Measurements from ENCODE around the gene FAM169A.
A peak's percentile ranks its signal among the peaks of the same experiment; 100 is the strongest.
"Not testable (repeated sequence)": the region's sequence is repeated elsewhere in the genome, so short reads cannot be mapped to it uniquely, and the experiment has no call there.

Gene FAM169A

GRCh38 chr5:74875994-74876791 is 10.0 kb upstream of the FAM169A start:
- DNase-seq, result no peak
- Histone ChIP-seq H3K4me2 (ENCODE audit: low read depth, low read length) (no peak overlapping the region), H3K4me1 (ENCODE audit: low read length) (no peaks in the 10 kb centered on the region), H3K79me2 (ENCODE audit: low read length) (no peaks in the 10 kb centered on the region), H3K9ac (ENCODE audit: low read length) (no peak overlapping the region), H3K9me2 (replicated peaks; ENCODE audit: insufficient read depth, low read length) (no peaks in the 10 kb centered on the region), H3K9me3 (replicated peaks; ENCODE audit: insufficient read depth, low read length) (no peaks in the 10 kb centered on the region), H2AFZ (ENCODE audit: low read length) (no peak overlapping the region), H3K27ac (ENCODE audit: low read length) (no peak overlapping the region), H3K27me3 (replicated peaks; ENCODE audit: insufficient read depth, low read length) (no peaks in the 10 kb centered on the region), H4K20me1 (ENCODE audit: insufficient read depth, low read length) (no peaks in the 10 kb centered on the region), H3K36me3 (replicated peaks; ENCODE audit: insufficient read depth, low read length) (no peaks in the 10 kb centered on the region), H3F3A (ENCODE audit: insufficient read depth, low read length) (no peaks in the 10 kb centered on the region), H3K4me3 (ENCODE audit: low read length) (no peak overlapping the region)
- TF ChIP-seq EZH2 (optimal IDR thresholded peaks at IDR 0.05; ENCODE audit: low read depth, low read length), result no peak
- TF ChIP-seq, protein P1, sequence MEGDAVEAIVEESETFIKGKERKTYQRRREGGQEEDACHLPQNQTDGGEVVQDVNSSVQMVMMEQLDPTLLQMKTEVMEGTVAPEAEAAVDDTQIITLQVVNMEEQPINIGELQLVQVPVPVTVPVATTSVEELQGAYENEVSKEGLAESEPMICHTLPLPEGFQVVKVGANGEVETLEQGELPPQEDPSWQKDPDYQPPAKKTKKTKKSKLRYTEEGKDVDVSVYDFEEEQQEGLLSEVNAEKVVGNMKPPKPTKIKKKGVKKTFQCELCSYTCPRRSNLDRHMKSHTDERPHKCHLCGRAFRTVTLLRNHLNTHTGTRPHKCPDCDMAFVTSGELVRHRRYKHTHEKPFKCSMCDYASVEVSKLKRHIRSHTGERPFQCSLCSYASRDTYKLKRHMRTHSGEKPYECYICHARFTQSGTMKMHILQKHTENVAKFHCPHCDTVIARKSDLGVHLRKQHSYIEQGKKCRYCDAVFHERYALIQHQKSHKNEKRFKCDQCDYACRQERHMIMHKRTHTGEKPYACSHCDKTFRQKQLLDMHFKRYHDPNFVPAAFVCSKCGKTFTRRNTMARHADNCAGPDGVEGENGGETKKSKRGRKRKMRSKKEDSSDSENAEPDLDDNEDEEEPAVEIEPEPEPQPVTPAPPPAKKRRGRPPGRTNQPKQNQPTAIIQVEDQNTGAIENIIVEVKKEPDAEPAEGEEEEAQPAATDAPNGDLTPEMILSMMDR (IDR thresholded peaks at IDR 0.05; ENCODE audit: low read length), result no peak
- TF ChIP-seq EZH2phosphoT487 (IDR thresholded peaks at IDR 0.05; ENCODE audit: low read length), result no peak

- Histone ChIP-seq H3K4me2 (ENCODE audit: low read depth, low read length) (no peak overlapping the region), H3F3A (ENCODE audit: insufficient read depth, low read length) (no peaks in the 10 kb centered on the region), H3K36me3 (replicated peaks; ENCODE audit: insufficient read depth, low read length) (no peaks in the 10 kb centered on the region), H4K20me1 (ENCODE audit: insufficient read depth, low read length) (no peaks in the 10 kb centered on the region), H3K4me3 (ENCODE audit: low read length) (no peak overlapping the region), H3K9ac (ENCODE audit: low read length) (no peak overlapping the region), H3K9me2 (replicated peaks; ENCODE audit: insufficient read depth, low read length) (no peaks in the 10 kb centered on the region), H2AFZ (ENCODE audit: low read length) (no peak overlapping the region), H3K79me2 (ENCODE audit: low read length) (no peaks in the 10 kb centered on the region), H3K27ac (ENCODE audit: low read length) (no peak overlapping the region), H3K4me1 (ENCODE audit: low read length) (no peaks in the 10 kb centered on the region), H3K9me3 (replicated peaks; ENCODE audit: insufficient read depth, low read length) (no peaks in the 10 kb centered on the region), H3K27me3 (replicated peaks; ENCODE audit: insufficient read depth, low read length) (no peaks in the 10 kb centered on the region)
- TF ChIP-seq, protein P1 (IDR thresholded peaks at IDR 0.05; ENCODE audit: low read length), result no peak
- TF ChIP-seq EZH2phosphoT487 (IDR thresholded peaks at IDR 0.05; ENCODE audit: low read length) (no peak), EZH2 (optimal IDR thresholded peaks at IDR 0.05; ENCODE audit: low read depth, low read length) (no peak)
- DNase-seq, result no peak
Observed at GRCh38 chr5:74873525-74874249, 7.5 kb upstream of the FAM169A start.

DNA sequence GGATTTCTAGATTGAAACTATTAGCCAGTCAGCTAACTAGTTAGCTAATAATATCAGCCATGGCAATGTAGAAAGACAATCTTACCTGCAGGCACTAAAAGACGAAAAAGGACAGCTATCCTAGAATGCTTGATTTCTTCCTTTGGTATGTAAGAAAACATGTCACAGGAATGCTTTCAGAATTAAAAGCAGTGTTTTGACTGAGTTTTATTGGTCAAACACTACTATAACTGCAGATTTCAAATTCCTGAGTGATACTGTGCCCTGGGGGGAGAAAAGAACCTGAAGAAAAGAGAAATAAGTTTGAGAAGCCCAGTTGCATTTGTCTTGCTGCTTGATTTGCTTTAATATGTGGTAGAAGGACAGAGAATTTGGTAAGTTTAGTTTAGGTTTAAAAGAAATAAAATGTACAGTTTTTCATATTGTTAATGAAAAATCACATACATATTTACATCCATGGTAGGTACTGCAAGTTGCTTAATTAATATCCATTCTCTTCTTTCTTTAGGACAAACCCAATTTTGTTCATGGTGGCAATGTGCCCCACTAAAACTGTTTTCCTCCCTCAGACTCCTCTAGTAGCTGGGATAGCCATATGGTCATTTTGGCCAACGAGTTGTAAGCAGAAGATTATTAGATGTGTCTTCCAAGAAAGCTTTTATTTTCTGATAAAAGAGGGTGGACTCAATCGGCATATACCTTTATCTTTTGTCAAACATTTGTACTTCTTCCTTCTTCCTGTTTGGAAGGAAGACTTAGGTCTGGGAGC is 4.3 kb upstream of the FAM169A start:
- Histone ChIP-seq H3K4me3 (ENCODE audit: low read length) (no peak overlapping the region), H3K36me3 (replicated peaks; ENCODE audit: insufficient read depth, low read length) (no peaks in the 10 kb centered on the region), H3K27me3 (replicated peaks; ENCODE audit: insufficient read depth, low read length) (no peaks in the 10 kb centered on the region), H2AFZ (ENCODE audit: low read length) (no peak overlapping the region), H3K27ac (ENCODE audit: low read length) (no peak overlapping the region), H3K4me2 (ENCODE audit: low read depth, low read length) (no peak overlapping the region), H3K9me2 (replicated peaks; ENCODE audit: insufficient read depth, low read length) (no peaks in the 10 kb centered on the region), H3K9me3 (replicated peaks; ENCODE audit: insufficient read depth, low read length) (no peaks in the 10 kb centered on the region), H3K9ac (ENCODE audit: low read length) (no peak overlapping the region), H3F3A (ENCODE audit: insufficient read depth, low read length) (no peaks in the 10 kb centered on the region), H3K4me1 (ENCODE audit: low read length) (no peaks in the 10 kb centered on the region), H3K79me2 (ENCODE audit: low read length) (no peaks in the 10 kb centered on the region), H4K20me1 (ENCODE audit: insufficient read depth, low read length) (no peaks in the 10 kb centered on the region)
- TF ChIP-seq EZH2phosphoT487 (IDR thresholded peaks at IDR 0.05; ENCODE audit: low read length) (no peak), EZH2 (optimal IDR thresholded peaks at IDR 0.05; ENCODE audit: low read depth, low read length) (no peak)
- TF ChIP-seq, protein P1 (IDR thresholded peaks at IDR 0.05; ENCODE audit: low read length), result no peak
- no peak for DNase-seq

DNA sequence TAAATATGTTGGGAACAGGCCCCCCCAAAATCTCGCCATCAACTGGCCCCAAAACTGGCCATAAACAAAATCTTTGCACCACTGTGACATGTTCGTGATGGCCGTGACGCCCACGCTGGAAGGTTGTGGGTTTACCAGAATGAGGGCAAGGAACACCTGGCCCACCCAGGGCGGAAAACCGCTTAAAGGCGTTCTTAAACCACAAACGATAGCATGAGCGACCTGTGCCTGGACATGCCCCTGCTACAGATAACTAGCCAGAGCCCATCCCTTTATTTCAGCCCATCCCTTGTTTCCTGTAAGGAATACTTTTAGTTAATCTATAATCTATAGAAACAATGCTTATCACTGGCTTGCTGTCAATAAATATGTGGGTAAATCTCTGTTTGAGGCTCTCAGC is 3.2 kb upstream of the FAM169A start:
- DNase-seq; H3F3A ChIP-seq (ENCODE audit: insufficient read depth, low read length); H2AFZ ChIP-seq (ENCODE audit: low read length); H3K27me3 ChIP-seq (replicated peaks; ENCODE audit: insufficient read depth, low read length); H3K9me2 ChIP-seq (replicated peaks; ENCODE audit: insufficient read depth, low read length); H3K27ac ChIP-seq (ENCODE audit: low read length); H3K4me3 ChIP-seq (ENCODE audit: low read length); H3K4me1 ChIP-seq (ENCODE audit: low read length); H3K79me2 ChIP-seq (ENCODE audit: low read length); H4K20me1 ChIP-seq (ENCODE audit: insufficient read depth, low read length); H3K36me3 ChIP-seq (replicated peaks; ENCODE audit: insufficient read depth, low read length); H3K9me3 ChIP-seq (replicated peaks; ENCODE audit: insufficient read depth, low read length); H3K9ac ChIP-seq (ENCODE audit: low read length): not testable (repeated sequence)
- H3K4me2 ChIP-seq (ENCODE audit: low read depth, low read length), result peak overlapping the region; percentile 44; the same call in 1 of the 2 replicates
